Inflammatory macrophage treated with lipopolysaccharide for 1 hour (primary cell): ENCODE data around the gene RACK1.

Experiments used
- DNase-seq, 2 donors: peaks; one replicate each; pipeline ENCODE4 v3.0.0-alpha.2; 2020 to 2022

RACK1 gene

GRCh38 chr5:181259283-181259682, 15.6 kb upstream of the RACK1 start:
- DNase-seq, result no peak

DNA sequence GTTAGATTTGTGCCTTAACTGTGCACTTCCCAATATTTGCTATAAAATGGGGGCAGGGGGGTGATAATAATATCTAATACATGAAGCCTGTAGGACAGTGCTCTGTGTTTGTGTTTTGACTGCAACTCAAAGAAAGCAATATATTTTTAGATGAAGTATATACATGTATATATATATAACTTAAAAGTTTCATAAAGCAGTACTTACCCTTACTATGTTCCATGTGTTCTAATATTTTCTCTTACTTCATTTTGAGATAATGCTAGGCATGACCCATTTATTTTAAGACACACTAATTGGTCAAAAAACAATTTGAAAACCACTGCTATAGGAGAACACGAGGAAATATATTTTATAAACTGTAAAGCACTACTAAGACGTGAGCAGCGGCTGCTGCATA, 14.9 kb upstream of the RACK1 start:
- no peak for DNase-seq

GRCh38 chr5:181255836-181256578, 12.3 kb upstream of the RACK1 start:
- no peak for DNase-seq

- no peak for DNase-seq
Measured at GRCh38 chr5:181255276-181255675, 11.6 kb upstream of the RACK1 start.

DNA sequence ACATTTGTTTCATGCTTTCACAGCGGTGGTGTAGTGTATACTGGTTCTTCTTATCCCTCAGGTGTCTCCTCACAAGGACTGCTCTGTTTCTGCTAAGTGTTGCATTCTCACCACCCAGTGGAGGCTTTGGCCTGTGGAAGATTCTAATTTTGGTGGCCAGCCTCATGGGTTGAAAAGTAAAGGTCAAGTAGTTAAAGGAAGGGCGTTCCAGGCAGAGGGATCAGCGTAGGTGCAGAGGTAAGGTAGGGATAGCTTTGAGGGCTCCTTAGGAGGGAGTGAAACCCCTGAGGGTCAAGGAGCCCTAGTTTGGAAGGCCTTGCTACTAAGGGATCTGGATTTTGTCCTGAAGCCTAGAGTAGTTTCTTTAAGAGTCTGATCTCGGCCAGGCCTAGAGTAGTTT, 4.6 kb upstream of the RACK1 start:
- no peak for DNase-seq

DNA sequence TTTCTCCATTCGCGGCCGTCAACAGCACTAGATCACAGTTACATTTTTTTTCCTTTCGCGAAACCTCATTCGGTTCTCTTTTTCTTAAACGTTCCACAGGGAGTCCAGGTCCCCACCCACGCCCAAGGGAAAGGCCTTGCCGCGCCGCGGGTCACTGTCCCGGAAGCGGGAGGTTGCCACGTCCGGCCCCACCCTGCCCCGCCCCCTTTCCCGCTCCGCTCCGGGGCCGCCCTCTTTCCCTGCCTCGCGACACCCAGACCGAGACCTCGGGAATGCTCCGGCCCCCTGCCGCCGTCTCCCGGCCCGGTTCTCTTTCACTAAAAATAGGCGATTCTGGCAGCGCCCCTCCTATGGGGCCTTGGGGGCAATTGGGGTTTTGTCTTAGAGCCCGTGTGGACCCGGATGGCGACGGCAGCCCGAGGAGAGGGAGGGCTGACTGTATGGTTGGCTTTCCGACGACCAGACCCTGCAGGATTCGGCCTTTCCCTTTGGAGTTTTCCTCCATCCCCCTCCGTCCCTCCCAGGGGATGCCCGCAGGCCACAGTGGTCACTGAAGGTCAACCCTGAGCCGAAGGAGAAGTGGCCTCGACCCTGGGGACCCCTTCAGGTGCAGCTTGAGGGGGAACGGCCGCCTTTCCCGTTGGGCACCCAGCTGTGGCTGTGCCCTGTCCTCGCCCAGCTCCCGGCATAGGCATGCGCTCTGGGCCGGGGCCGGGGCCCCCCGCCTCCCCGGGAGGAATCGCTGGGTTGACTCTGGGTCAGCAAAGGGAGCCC, 2.8 kb upstream of the RACK1 start:
- DNase-seq, result peak; percentile 96 to 99

DNA sequence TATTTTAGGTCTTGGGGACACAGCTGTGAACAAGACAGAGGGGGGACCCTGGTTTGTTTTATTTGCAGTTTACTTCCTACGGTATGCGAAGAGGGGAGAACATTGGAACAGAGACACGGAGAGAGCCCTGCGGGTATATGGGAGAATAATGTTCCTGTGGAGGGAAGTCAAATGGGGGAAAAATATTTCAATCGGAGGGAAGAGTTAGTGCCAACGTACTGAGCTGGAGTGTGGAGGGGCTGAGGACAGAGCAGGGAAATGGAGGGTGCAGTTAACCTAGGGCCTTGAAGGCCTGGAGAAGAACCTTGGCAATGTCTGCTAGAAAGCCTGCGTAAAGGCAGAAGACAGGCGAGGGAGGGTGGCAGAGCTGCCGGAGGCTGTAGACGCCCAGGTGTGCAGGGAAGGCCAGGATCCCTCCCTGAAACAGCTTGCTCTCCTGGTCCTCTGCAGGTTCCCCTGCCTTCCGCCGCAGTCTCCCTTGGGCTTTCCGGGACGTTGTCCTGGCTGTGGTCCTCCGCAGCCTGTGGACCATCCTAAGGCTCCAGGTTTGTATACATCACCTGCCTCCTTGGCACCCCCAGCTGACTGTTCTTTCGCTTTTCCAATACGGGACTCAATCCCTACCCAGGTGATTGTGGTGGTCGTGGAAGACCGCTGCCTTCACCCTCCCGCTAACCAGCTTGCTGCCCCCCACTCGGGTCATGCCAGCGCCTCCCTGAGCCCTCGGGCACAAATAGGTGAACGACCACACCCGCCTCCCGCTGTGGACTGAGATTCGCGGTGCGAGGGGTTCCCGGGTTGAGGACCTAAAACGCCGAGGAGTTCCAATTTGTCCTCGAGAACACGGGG, 1.9 kb upstream of the RACK1 start:
- DNase-seq, result no peak

DNA sequence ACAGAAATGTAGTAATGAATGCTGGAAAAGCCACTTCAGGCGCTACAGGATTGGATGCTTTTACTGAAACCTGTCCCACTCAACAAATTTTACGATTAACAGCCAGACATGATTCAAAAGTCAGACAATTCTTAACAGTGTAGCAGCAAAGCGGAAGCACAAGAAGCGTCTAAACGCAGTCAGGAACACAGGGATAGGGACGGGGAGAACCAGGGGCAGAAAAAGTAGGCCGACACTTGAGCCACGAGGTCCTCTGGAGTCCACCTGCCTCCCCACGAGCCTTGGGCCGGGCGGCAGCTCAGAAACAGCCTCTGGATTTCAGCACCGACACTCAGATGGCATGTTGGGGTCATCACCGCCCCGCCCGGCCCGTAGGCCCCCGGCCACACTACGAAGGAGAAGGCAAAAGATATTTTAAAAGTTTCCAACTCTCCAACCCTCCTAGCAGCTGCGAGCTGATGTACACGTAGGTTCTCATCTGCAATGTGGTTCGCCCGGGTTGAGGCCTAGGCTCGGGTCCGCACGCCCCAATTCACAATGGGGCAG, 615 bp downstream of the RACK1 start:
- DNase-seq, result peak; percentile 25 to 29

- DNase-seq, result no peak
Measured at GRCh38 chr5:181242031-181242451, 1.7 kb downstream of the RACK1 start.

- peak; percentile 79 to 93 for DNase-seq
Measured at GRCh38 chr5:181241393-181241975, 2.2 kb downstream of the RACK1 start.

DNA sequence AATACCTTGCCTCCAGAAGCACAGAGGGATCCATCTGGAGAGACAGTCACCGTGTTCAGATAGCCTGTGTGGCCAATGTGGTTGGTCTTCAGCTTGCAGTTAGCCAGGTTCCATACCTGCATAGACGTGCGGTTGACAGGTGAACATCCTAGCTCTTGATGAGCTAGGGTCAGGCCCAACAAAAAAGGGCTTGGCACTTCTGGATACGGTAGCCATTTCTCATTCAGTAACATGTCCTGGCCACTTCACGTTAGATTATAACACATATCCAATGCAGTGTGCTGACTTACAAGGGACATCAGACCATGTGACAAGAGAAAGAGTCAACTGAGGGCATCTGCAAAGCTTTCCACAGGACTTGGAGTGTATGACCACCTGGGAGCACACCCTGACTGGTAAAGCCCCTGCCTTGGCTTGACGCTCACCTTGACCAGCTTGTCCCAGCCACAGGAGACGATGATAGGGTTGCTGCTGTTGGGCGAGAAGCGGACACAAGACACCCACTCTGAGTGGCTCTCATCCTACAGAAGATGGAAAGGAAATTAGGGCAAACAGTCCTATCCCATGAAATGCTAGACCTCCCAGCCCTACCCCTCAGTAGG, 4.5 kb downstream of the RACK1 start:
- no peak for DNase-seq

- DNase-seq, result no peak
Measured at GRCh38 chr5:181237729-181238385, 5.8 kb downstream of the RACK1 start.

DNA sequence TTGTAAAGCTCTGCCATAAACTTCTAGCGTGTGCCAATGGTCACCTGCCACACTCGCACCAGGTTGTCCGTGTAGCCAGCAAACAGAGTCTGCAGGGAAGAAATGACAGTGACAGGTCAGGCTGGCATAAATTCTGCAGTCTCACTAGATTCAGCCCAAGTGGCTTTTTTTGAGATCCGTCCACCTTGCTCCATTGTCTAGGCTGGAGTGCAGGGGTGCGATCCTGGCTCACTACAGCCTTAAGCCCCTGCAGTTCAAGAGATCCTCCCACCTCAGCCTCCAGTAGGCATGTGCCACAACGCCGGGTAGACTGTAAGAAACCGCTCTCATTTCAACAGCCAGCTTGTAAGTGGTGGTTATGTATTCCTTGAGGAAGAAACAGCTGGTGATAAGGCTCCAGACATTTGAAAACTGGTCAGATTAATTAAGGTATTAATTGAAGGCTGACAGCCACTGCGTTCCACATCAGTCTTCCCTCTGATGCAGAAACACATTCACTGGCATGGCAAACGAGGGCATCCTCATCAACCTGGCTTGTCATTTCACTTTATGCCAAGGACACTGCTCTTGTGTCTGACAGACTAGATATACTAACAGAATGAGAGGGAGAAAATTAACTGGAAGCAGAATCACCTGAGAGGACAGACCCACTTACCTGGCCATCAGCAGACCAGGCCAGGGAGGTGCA, 6.6 kb downstream of the RACK1 start:
- no peak for DNase-seq

- no peak for DNase-seq
Measured at GRCh38 chr5:181236471-181236870, 7.2 kb downstream of the RACK1 start.

DNA sequence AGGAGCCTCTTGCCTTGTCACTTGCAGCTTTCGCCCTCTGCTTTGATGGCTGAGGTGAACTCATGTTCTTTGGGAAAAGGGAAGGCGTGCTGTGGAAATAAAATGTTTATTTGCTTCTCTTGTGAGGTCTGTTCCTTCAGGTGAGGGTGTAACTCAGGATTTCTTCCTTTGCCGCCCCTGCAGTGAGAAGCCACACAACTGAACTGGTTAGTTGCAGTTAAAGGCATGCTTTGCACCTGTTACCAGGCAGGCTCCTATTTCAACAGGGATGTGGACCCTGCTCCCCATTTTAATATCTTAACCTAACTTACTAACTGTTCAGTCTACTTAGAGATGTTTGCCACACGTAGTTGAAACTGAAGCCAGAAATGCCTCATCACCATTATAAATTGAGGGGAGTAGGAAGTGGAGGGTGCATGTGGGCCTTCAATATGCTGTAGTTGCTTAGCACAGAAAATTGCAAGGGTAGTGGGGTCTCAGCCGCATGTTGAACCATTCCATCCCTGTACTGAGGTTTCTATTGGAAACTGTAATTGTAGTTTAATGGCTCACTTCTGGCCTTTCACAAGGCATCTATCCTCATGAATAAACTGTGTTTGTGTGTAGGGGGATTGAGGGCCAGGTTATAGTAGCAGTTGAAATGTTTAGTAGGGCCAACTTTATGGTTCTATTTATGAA, 7.9 kb downstream of the RACK1 start:
- DNase-seq, result no peak

- no peak for DNase-seq
Measured at GRCh38 chr5:181235323-181235688, 8.4 kb downstream of the RACK1 start.

GRCh38 chr5:181234455-181235306, 9.0 kb downstream of the RACK1 start:
- DNase-seq, result no peak

- DNase-seq, result no peak
Measured at GRCh38 chr5:181233801-181234454, 9.8 kb downstream of the RACK1 start.
